ENCODE results near the gene POU2AF2.
A peak's percentile ranks its signal among the peaks of the same experiment; 100 is the strongest.

GRCh38 chr11:111308140-111308539, 62.6 kb downstream of the POU2AF2 start:
- no peak for TF ChIP-seq CTCF (IDR thresholded peaks at IDR 0.05)
- no peak for TF ChIP-seq EP300 (IDR thresholded peaks at IDR 0.05)
- peak; percentile 63 to 70 for TF ChIP-seq POLR2AphosphoS5 (IDR thresholded peaks at IDR 0.05)
- no peak for TF ChIP-seq POLR2A (IDR thresholded peaks at IDR 0.05)
